HG02852 (cell line): ENCODE results near the gene CCNL1.
A peak's percentile ranks its signal among the peaks of the same experiment; 100 is the strongest.
"Not testable (repeated sequence)": the region's sequence is repeated elsewhere in the genome, so short reads cannot be mapped to it uniquely, and the experiment has no call there.

Experiments
- ATAC-seq: cut with Tn5 transposase; IDR thresholded peaks from one replicate; pipeline ENCODE4 v1.9.1; 2021; ENCODE audit warnings: mild to moderate bottlenecking, moderate library complexity; ENCODE audit not compliant: unreplicated experiment

The CCNL1 gene

GRCh38 chr3:157159762-157160657 lies at the start of gene CCNL1:
Gene CCNL1 (minus strand): TSS chr3:157160147. CDS start chr3:157160094, 53 bp downstream.
- peak; percentile 80 for ATAC-seq

GRCh38 chr3:157204880-157205279 lies 44.9 kb upstream of the CCNL1 start:
- no peak for ATAC-seq

- ATAC-seq: no peak
Measured at GRCh38 chr3:157204431-157204830, 44.5 kb upstream of the CCNL1 start.

GRCh38 chr3:157201648-157202278 lies 41.8 kb upstream of the CCNL1 start:
- peak; percentile 60 for ATAC-seq

GRCh38 chr3:157199841-157200240 lies 39.9 kb upstream of the CCNL1 start:
- no peak for ATAC-seq

GRCh38 chr3:157195965-157196364 lies 36.0 kb upstream of the CCNL1 start:
- ATAC-seq: no peak

GRCh38 chr3:157191149-157191548 lies 31.2 kb upstream of the CCNL1 start:
- ATAC-seq: not testable (repeated sequence)

DNA sequence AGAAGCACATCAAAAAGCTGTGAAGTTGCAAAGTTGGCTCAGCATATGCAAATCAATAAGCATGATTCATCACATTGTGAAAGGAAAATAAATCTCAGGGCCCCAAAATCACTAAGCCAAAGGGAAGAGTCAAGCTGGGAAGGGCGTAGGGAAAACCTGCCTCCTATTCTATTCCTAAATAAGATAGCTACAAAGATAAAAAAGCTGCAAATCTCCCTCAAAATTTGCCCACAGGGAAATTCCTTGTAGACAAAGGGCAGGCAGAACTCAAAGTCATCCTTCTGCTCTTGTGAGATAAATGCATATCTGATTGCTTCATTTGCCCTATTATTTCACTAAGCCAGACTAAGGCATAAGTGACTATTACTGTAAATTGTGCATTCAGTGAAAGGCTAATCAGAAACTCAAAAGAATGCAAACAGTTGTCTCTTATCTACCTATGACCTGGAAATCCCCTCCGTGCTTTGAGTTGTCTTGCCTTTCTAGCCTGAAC lies 30.5 kb upstream of the CCNL1 start:
- ATAC-seq: no peak

- ATAC-seq: no peak
Measured at GRCh38 chr3:157188391-157188790, 28.4 kb upstream of the CCNL1 start.

DNA sequence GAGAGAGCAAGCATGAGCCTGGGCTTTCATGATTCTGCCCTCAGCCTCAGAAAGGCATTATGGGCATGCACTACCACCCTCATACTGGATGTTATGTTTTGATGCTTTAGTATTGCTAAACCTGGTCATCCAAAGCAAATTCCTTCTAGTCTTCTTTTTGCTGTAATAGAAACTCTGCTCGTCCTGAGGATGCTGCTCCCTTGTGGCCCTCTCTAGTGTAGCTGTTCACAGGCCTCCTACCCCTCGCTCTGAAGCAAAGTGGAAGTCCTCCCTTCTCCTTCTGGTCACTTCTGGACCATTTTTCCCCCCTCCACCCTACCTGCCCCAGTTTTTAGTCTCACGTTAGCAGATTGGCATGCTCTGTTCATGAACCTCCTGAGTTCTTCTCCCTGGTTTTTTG lies 22.9 kb upstream of the CCNL1 start:
- no peak for ATAC-seq

DNA sequence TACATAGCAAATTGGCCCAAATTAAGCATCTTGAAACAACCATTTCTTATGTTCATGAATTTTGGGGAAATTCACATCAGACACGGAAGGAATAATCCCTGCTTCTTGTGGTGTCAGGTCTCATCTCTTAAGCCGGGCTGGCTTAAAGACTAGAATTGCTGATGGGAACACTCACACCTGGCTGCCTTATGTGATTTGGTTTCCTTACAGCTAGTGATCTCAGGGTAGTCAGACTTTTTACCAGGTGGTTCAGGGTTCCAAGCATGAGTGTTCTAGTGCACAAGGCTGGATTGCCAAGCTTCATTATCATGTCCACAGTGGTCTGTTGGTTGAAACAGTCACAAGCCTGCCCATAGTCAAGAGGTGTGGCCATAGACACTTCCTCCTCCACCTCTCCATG lies 20.3 kb upstream of the CCNL1 start:
- ATAC-seq: no peak

DNA sequence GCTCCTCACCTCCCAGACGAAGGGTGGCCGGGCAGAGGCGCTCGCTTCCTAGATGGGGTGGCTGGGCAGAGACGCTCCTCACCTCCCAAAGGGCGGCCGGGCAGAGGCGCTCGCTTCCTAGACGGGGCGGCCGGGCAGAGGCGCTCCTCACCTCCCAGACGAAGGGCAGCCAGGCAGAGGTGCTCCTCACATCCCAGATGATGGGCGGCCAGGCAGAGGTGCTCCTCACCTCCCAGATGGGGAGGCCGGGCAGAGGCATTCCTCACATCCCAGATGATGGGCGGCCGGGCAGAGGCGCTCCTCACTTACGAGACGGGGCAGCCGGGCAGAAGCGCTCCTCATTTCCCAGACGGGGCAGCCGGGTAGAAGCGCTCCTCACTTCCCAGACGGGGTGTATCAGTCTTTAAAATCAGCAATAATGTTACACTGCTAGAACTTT lies 19.4 kb upstream of the CCNL1 start:
- no peak for ATAC-seq

DNA sequence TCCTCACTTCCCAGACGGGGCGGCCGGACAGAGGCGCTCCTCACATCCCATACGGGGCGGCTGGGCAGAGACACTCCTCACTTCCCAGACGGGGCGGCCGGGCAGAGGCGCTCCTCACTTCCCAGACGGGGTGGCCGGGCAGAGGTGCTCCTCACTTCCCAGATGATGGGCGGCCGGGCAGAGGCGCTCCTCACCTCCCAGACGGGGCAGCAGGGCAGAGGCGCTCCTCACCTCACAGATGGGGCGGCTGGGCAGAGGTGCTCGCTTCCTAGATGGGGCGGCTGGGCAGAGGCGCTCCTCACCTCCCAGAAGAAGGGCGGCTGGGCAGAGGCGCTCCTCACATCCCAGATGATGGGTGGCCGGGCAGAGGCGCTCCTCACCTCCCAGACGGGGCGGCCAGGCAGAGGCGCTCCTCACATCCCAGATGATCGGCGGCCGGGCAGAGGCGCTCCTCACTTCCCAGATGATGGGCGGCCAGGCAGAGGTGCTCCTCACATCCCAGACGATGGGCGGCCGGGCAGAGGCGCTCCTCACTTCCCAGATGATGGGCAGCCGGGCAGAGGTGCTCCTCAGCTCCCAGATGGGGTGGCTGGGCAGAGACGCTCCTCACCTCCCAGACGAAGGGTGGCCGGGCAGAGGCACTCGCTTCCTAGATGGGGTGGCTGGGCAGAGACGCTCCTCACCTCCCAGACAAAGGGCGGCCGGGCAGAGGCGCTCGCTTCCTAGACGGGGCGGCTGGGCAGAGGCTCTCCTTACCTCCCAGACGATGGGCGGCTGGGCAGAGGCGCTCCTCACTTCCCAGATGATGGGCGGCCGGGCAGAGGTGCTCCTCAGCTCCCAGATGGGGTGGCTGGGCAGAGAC lies 18.8 kb upstream of the CCNL1 start:
- ATAC-seq: not testable (repeated sequence)

DNA sequence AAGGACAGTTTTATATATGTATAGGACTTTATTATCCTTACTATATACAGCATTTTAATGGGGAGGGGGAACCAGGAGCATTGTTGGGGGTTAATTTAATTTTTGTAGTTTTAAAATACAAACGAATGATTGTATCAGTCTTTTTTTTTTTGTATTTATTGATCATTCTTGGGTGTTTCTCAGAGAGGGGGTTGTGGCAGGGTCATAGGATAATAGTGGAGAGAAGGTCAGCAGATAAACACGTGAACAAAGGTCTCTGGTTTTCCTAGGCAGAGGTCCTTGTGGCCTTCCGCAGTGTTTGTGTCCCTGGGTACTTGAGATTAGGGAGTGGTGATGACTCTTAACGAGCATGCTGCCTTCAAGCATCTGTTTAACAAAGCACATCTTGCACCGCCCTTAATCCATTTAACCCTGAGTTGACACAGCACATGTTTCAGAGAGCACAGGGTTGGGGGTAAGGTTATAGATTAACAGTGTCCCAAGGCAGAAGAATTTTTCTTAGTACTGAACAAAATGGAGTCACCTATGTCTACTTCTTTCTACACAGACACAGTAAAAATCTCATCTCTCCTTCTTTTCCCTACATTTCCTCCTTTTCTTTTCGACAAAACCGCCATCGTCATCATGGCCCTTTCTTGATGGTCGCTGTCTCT lies 18.0 kb upstream of the CCNL1 start:
- not testable (repeated sequence) for ATAC-seq

- no peak for ATAC-seq
Measured at GRCh38 chr3:157176934-157177333, 17.0 kb upstream of the CCNL1 start.

DNA sequence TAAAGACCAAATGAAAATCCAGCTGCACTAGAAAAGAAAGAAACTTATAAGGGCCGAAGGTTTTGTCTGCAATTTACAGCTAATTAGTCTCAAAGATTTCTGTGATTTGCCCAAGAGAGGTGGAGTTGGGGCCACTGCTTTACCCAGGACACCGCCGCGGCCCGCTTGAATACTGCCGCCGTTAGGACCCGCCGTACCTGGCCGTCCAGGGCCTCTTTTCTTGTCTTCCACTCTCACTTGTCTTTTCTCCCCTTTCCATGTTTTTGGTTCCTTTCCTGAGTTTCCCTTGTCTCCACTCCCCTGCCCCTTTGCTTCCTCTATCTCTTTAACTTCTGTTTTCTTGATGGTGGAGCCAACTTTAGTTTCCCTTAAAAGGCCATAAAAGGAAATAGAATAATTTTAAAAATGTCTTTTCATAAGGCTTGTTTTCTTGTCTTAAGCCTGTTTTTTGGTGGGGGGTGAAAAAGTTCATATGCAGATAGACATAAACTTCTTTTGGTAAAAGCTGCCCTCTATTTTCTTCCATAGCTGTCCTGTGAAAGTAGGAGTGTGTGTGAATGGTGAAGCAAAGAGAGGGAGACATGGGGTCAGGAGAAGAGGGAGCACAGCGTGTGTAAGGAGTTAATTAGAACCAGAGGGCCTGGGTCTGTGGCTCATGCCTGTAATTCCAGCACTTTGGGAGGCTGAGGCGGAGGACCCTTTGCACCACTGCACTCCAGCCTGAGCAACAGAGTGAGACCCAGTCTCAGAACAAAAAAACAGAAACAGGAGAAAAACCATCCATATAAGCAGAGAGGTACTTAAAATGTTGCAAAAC lies 16.0 kb upstream of the CCNL1 start:
- ATAC-seq: no peak

DNA sequence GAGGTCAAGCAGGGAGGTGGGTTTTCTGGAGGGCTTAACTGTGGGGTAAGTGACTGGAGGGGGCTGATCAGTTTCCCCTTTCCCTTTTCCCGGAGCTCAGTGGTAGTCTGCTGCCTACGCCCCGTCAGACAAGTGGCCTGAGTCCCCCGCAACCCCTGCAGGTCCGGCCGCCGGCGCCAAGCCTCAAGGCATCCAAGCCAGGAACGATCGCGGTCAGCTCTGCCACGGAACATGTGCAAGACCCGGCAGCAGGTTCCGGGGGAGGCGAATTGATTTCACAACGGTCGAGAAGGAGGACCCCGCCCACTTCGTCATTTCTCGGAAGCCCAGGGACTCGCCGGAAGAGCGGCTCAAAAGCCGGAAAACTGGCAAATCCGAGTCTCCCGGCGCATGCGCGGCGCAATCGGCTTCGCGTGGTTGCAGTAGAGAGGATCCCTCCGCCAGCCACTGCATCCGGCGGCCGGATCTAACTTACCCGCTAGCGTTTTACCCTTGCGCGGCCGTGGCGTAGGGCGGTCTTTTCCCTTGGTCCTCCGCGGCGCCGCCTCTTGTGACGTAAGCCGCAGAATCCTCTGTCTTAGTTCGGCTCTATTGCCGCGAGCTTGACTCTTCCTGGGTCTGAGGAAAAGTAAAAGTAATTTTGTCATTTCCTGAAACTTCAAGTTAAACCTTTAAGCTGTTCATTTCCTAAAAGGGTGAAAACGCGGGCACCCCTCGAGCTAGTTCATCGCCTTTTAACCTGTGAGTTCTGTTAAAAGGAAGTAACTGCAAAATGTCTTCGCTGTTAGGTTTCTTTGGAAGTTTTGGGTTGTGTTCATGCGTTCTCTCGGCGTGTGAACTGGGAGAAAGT lies 14.9 kb upstream of the CCNL1 start:
- peak; percentile 94 for ATAC-seq

DNA sequence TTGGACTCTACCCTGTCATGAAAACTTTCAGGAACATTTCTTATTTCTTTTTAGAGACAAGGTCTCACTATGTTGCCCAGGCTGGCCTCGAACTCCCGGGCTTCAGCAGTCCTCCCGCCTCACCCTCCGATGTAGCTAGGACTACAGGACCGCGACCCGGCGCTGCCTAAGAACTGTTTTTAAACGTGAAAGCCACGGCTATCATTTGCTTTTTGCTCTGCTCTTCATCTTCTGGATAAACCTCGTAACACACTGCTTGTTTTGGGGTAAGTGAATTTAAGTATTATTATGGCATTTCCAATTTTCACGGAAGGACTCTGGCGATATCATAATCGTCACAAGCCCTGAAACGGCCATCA lies 14.3 kb upstream of the CCNL1 start:
- ATAC-seq: peak; percentile 2

- ATAC-seq: not testable (repeated sequence)
Measured at GRCh38 chr3:157173343-157173742, 13.4 kb upstream of the CCNL1 start.
